NCI-H1694 treated with DMSO at 0.1 percent for 48 hours (cell line): ENCODE data around the gene TBL2.
"Not testable (repeated sequence)": the region's sequence is repeated elsewhere in the genome, so short reads cannot be mapped to it uniquely, and the experiment has no call there.

Experiments used
- DNase-seq: peaks from one replicate; lab custom pipeline; 2025; lab: John Stamatoyannopoulos, UW

TBL2 gene

GRCh38 chr7:73570521-73570920 is 7.9 kb downstream of the TBL2 start:
- no peak for DNase-seq

- no peak for DNase-seq
These were observed 9.3 kb downstream of the TBL2 start for GRCh38 chr7:73569042-73569608.

GRCh38 chr7:73567846-73568685 is 10.3 kb downstream of the TBL2 start:
- no peak for DNase-seq

- no peak for DNase-seq
These were observed 11.2 kb downstream of the TBL2 start for GRCh38 chr7:73567140-73567539.

- DNase-seq: not testable (repeated sequence)
These were observed 11.9 kb downstream of the TBL2 start for GRCh38 chr7:73566431-73566830.

GRCh38 chr7:73565675-73566340 is 12.6 kb downstream of the TBL2 start:
- no peak for DNase-seq

- DNase-seq: peak; percentile 65
These were observed 18.1 kb downstream of the TBL2 start for GRCh38 chr7:73560109-73560835.

- peak; percentile 13 for DNase-seq
These were observed 20.8 kb downstream of the TBL2 start, which contains the start of gene BCL7B for GRCh38 chr7:73557397-73558257. Gene BCL7B, minus strand, starts transcription at chr7:73557690. Its CDS starts 112 bp downstream, at chr7:73557578.

- DNase-seq: peak; percentile 84
These were observed 21.3 kb downstream of the TBL2 start for GRCh38 chr7:73557108-73557396.

GRCh38 chr7:73556208-73557107 is 21.9 kb downstream of the TBL2 start:
- DNase-seq: no peak

- DNase-seq: no peak
These were observed 22.9 kb downstream of the TBL2 start for GRCh38 chr7:73555411-73555982.

- DNase-seq: not testable (repeated sequence)
These were observed 28.3 kb downstream of the TBL2 start for GRCh38 chr7:73550093-73550492.

- no peak for DNase-seq
These were observed 29.2 kb downstream of the TBL2 start for GRCh38 chr7:73549176-73549575.

- DNase-seq: no peak
These were observed 30.5 kb downstream of the TBL2 start for GRCh38 chr7:73547841-73548240.

GRCh38 chr7:73544678-73545077 is 33.7 kb downstream of the TBL2 start:
- no peak for DNase-seq

- no peak for DNase-seq
These were observed 36.7 kb downstream of the TBL2 start for GRCh38 chr7:73541722-73542121.

GRCh38 chr7:73539709-73540108 is 38.7 kb downstream of the TBL2 start:
- DNase-seq: no peak

- not testable (repeated sequence) for DNase-seq
These were observed 39.9 kb downstream of the TBL2 start for GRCh38 chr7:73538510-73538909.

- no peak for DNase-seq
These were observed 41.3 kb downstream of the TBL2 start for GRCh38 chr7:73537051-73537450.

GRCh38 chr7:73536479-73536878 is 41.9 kb downstream of the TBL2 start:
- DNase-seq: no peak
